ENCODE data around the gene ANKFY1. TPM values are rescaled to one million over a fixed set of nuclear protein-coding genes. Genes with fewer than 3 reads are reported as not detected.
A peak's percentile ranks its signal among the peaks of the same experiment; 100 is the strongest.

The ANKFY1 gene
- total RNA-seq, 1 experiment from 2014 or later, result 38.9 TPM

GRCh38 chr17:4199818-4200402 is 63.9 kb downstream of the ANKFY1 start:
- no peak overlapping the region for H3K9ac ChIP-seq (ENCODE audit: low read length)
- H3K4me3 ChIP-seq (replicated peaks in 1 of 2; ENCODE audit: low read depth in 1 of 2, low read length in 2 of 2), result no peak overlapping the region
- no peak overlapping the region for H3K27ac ChIP-seq (ENCODE audit: low read depth, low read length)
- peak; percentile 18 for DNase-seq (ENCODE audit: low read depth, low spot score)
- H3K79me2 ChIP-seq (ENCODE audit: insufficient read depth, low read length), result no peaks in the 10 kb centered on the region
- peaks cover 4 to 5% of the 10 kb centered on the region in 2 experiments; a peak in 3 of 4 replicates for H3K36me3 ChIP-seq (ENCODE audit: control insufficient read depth in 1 of 2, insufficient read depth in 2 of 2, low read length in 2 of 2)
- H2AFZ ChIP-seq (ENCODE audit: low read depth, low read length, poor library complexity, severe bottlenecking), result no peak overlapping the region
- ChIA-PET CTCF (interaction anchor here (0.6 to 2.6 kb wide), 24 partner anchors 9 to 286 kb away, joined by 3 to 29 read pairs (median 5); no protein-coding TSS in a partner anchor), POLR2A (no interaction called here), RAD21 (ENCODE audit: low non-redundant PET in 1 of 2, low total read pairs in 2 of 2, uncharacterized antibody in 2 of 2, unreplicated experiment in 2 of 2) (interaction anchor here (1.0 kb wide), 2 partner anchors 213 kb away, joined by 5 to 6 read pairs; no protein-coding TSS in a partner anchor)
- BruUV-seq (replicated peaks), result no TSS peak
- no peaks in the 10 kb centered on the region for H3K27me3 ChIP-seq (ENCODE audit: insufficient read depth, low read length)
- H3K9me3 ChIP-seq (ENCODE audit: control insufficient read depth in 1 of 2, insufficient read depth in 1 of 2, low read depth in 1 of 2, low read length in 2 of 2), result no peaks in the 10 kb centered on the region
- no peaks in the 10 kb centered on the region for H3K9me2 ChIP-seq (ENCODE audit: insufficient read depth)
- no peaks in the 10 kb centered on the region for H3K4me1 ChIP-seq (ENCODE audit: control insufficient read depth in 1 of 2, insufficient read depth in 2 of 2, low read length in 2 of 2)
- intact Hi-C loops (cut with micrococcal nuclease), result loop anchor here (1.0 kb wide), 1 partner anchor 213 kb away; no protein-coding TSS in a partner anchor
- TF ChIP-seq CTCF (IDR thresholded peaks at IDR 0.05 in 2 of 3, conservative IDR thresholded peaks at IDR 0.05 in 1 of 3; ENCODE audit: borderline replicate concordance in 1 of 3, insufficient read depth in 1 of 3, low read depth in 2 of 3, low read length in 2 of 3) (peak; percentile 56 to 82 (median 74); a peak in 5 of 6 replicates), RAD21 (IDR thresholded peaks at IDR 0.05; ENCODE audit: low read depth) (peak; percentile 46), EZH2 (IDR thresholded peaks at IDR 0.05) (no peak)
- peak; percentile 60; the same call in 1 of the 2 replicates for ATAC-seq
- no peaks in the 10 kb centered on the region for H4K20me1 ChIP-seq (ENCODE audit: insufficient read depth)
- H3K4me2 ChIP-seq (ENCODE audit: low read length), result no peak overlapping the region

- CTCF ChIA-PET, result no interaction called here
- Histone ChIP-seq H3K36me3 (ENCODE audit: control insufficient read depth in 1 of 2, insufficient read depth in 2 of 2, low read length in 2 of 2) (peaks cover 4 to 11% of the 10 kb centered on the region in 2 experiments; a peak in 3 of 4 replicates), H3K27ac (ENCODE audit: low read depth, low read length) (no peak overlapping the region), H3K4me2 (ENCODE audit: low read length) (no peak overlapping the region), H3K4me3 (replicated peaks in 1 of 2; ENCODE audit: low read depth in 1 of 2, low read length in 2 of 2) (no peak overlapping the region), H3K9me2 (ENCODE audit: insufficient read depth) (no peaks in the 10 kb centered on the region), H3K4me1 (ENCODE audit: control insufficient read depth in 1 of 2, insufficient read depth in 2 of 2, low read length in 2 of 2) (no peaks in the 10 kb centered on the region), H3K9me3 (ENCODE audit: control insufficient read depth in 1 of 2, insufficient read depth in 1 of 2, low read depth in 1 of 2, low read length in 2 of 2) (no peaks in the 10 kb centered on the region), H3K79me2 (ENCODE audit: insufficient read depth, low read length) (no peaks in the 10 kb centered on the region), H4K20me1 (ENCODE audit: insufficient read depth) (no peaks in the 10 kb centered on the region), H3K27me3 (ENCODE audit: insufficient read depth, low read length) (no peaks in the 10 kb centered on the region), H2AFZ (ENCODE audit: low read depth, low read length, poor library complexity, severe bottlenecking) (no peak overlapping the region), H3K9ac (ENCODE audit: low read length) (no peak overlapping the region)
- no peak for TF ChIP-seq POLR2AphosphoS5 (IDR thresholded peaks at IDR 0.05; ENCODE audit: low read depth, low read length)
- DNase-seq (ENCODE audit: low read depth, low spot score), result no peak
- BruUV-seq (replicated peaks), result no TSS peak
- RAD21 ChIA-PET (ENCODE audit: low non-redundant PET in 1 of 2, low total read pairs in 2 of 2, uncharacterized antibody in 2 of 2, unreplicated experiment in 2 of 2), result no interaction called here
- intact Hi-C loops (cut with micrococcal nuclease), result no loop called here
- POLR2A ChIA-PET, result no interaction called here
- ATAC-seq, result no peak
Measured at GRCh38 chr17:4198995-4199394, 64.8 kb downstream of the ANKFY1 start.

Data from HCT116 (cell line).